CD8-positive, alpha-beta memory T cell (primary cell): ENCODE results near the gene ACOT7. TPM values are rescaled to one million over a fixed set of nuclear protein-coding genes. Genes with fewer than 3 reads are reported as not detected.
A peak's percentile ranks its signal among the peaks of the same experiment; 100 is the strongest.

ENCODE experiments used
- CTCF ChIA-PET: fragments of 350-600 bp; sonication (Branson Sonifier 250); formaldehyde crosslinking; loops from one replicate; lab custom pipeline; 2021; ENCODE audit warnings: antibody characterized with exemption; lab: Charles Lee
- POLR2A ChIA-PET: fragments of 350-600 bp; sonication (Branson Sonifier 250); formaldehyde crosslinking; loops from one replicate; lab custom pipeline; 2021; ENCODE audit warnings: antibody characterized with exemption; lab: Charles Lee
- DNase-seq, 5 donors: peaks; one replicate each; pipeline versions ENCODE4 v3.0.0 to v3.0.0-alpha.2; 2020 to 2022; ENCODE audit warnings: mixed read lengths in 1 of 5
- H3K27ac ChIP-seq: one replicate; pipeline ENCODE4 v1.7.0; 2013; ENCODE audit warnings: low read depth, mild to moderate bottlenecking, low read length, moderate library complexity
- H3K27me3 ChIP-seq: 2 replicates; pipeline ENCODE4 v1.7.0; 2013; ENCODE audit warnings: low read length, mild to moderate bottlenecking; ENCODE audit not compliant: insufficient read depth, poor library complexity, severe bottlenecking
- H3K36me3 ChIP-seq: 2 replicates; pipeline ENCODE4 v1.7.0; 2013; ENCODE audit warnings: mild to moderate bottlenecking, low read length, moderate library complexity; ENCODE audit not compliant: insufficient read depth
- H3K4me1 ChIP-seq: 2 replicates; pipeline ENCODE4 v1.7.0; 2013; ENCODE audit warnings: mild to moderate bottlenecking, low read length, moderate library complexity; ENCODE audit not compliant: insufficient read depth
- H3K4me3 ChIP-seq: 2 replicates; pipeline ENCODE4 v1.7.0; 2013; ENCODE audit warnings: mild to moderate bottlenecking, low read length
- H3K9me3 ChIP-seq: 2 replicates; pipeline ENCODE4 v1.7.0; 2013; ENCODE audit warnings: mild to moderate bottlenecking, low read length
- H3K27ac Mint-ChIP-seq, 8 donors: one replicate each; pipeline ENCODE4 v1.8.0; 2020 to 2021; ENCODE audit warnings: mixed read lengths in 8 of 8, mild to moderate bottlenecking in 6 of 8, inconsistent platforms in 3 of 8, moderate library complexity in 3 of 8
- H3K27me3 Mint-ChIP-seq, 2 donors: one replicate each; pipeline ENCODE4 v1.8.0; 2020 to 2021; ENCODE audit warnings: mixed read lengths in 2 of 2, mild to moderate bottlenecking in 1 of 2, moderate library complexity in 1 of 2
- H3K36me3 Mint-ChIP-seq, 3 donors: one replicate each; pipeline ENCODE4 v1.8.0; 2020 to 2021; ENCODE audit warnings: mixed read lengths in 3 of 3, inconsistent platforms in 1 of 3, mild to moderate bottlenecking in 1 of 3
- H3K4me1 Mint-ChIP-seq, 3 donors: one replicate each; pipeline ENCODE4 v1.8.0; 2020 to 2021; ENCODE audit warnings: mixed read lengths in 3 of 3, inconsistent platforms in 1 of 3, mild to moderate bottlenecking in 1 of 3
- H3K4me3 Mint-ChIP-seq, 7 donors: one replicate each; pipeline ENCODE4 v1.8.0; 2020 to 2021; ENCODE audit warnings: mixed read lengths in 7 of 7, mild to moderate bottlenecking in 6 of 7, moderate library complexity in 4 of 7, inconsistent platforms in 2 of 7
- H3K9me3 Mint-ChIP-seq, 5 donors: one replicate each; pipeline ENCODE4 v1.8.0; 2020 to 2022; ENCODE audit warnings: mixed read lengths in 5 of 5, mild to moderate bottlenecking in 3 of 5, moderate library complexity in 2 of 5, inconsistent platforms in 1 of 5
- polyA plus RNA-seq: library from polyadenylated mRNA; unstranded; fragments of 300-500 nt; fragmentation: Illumina TruSeq; gene quantifications from one replicate; pipeline ENCODE4 v1.2.3, GENCODE V29; 2021
- total RNA-seq, 2 experiments: library from RNA; stranded (reverse); gene quantifications; one replicate each; pipeline ENCODE4 v1.2.3, GENCODE V29; 2021

Gene ACOT7
- total and polyA plus RNA-seq, 3 experiments from 2014 or later = 10.0 to 109 (median 109) TPM

- CTCF ChIA-PET = interaction anchor here (1.8 kb wide), 1 partner anchor 72 kb away, joined by 4 read pairs; no protein-coding TSS in a partner anchor
- H3K27me3 Mint-ChIP-seq = no peaks in the 10 kb centered on the region
- H3K9me3 ChIP-seq = no peaks in the 10 kb centered on the region
- peak overlapping the region; percentile 61 for H3K27ac ChIP-seq
- H3K36me3 ChIP-seq = no peaks in the 10 kb centered on the region
- peaks cover 0 to 12% (median 3%) of the 10 kb centered on the region in 3 donors for H3K36me3 Mint-ChIP-seq
- no peak overlapping the region for H3K4me3 Mint-ChIP-seq
- H3K4me1 ChIP-seq = no peaks in the 10 kb centered on the region
- no peaks in the 10 kb centered on the region for H3K9me3 Mint-ChIP-seq
- no peak for DNase-seq
- H3K4me3 ChIP-seq = no peak overlapping the region
- H3K27ac Mint-ChIP-seq = no peak overlapping the region
- H3K4me1 Mint-ChIP-seq = no peaks in the 10 kb centered on the region
- POLR2A ChIA-PET = no interaction called here
- H3K27me3 ChIP-seq = no peaks in the 10 kb centered on the region
Measured at GRCh38 chr1:6317098-6317760, 76.3 kb downstream of the ACOT7 start.

- Mint-ChIP-seq H3K4me1 (no peaks in the 10 kb centered on the region), H3K27ac (peak overlapping the region in 1 of 8 donors; percentile 19), H3K27me3 (no peaks in the 10 kb centered on the region), H3K9me3 (no peaks in the 10 kb centered on the region), H3K36me3 (peaks cover 0 to 12% (median 3%) of the 10 kb centered on the region in 3 donors), H3K4me3 (no peak overlapping the region)
- no peak for DNase-seq
- no peaks in the 10 kb centered on the region for H3K9me3 ChIP-seq
- H3K4me3 ChIP-seq = no peak overlapping the region
- no peaks in the 10 kb centered on the region for H3K27me3 ChIP-seq
- no peaks in the 10 kb centered on the region for H3K4me1 ChIP-seq
- no peaks in the 10 kb centered on the region for H3K36me3 ChIP-seq
- ChIA-PET POLR2A (no interaction called here), CTCF (interaction anchor here (0.6 kb wide), 1 partner anchor 211 kb away, joined by 3 read pairs; no protein-coding TSS in a partner anchor)
- H3K27ac ChIP-seq = peak overlapping the region; percentile 61
Measured at GRCh38 chr1:6316240-6317097, 77.1 kb downstream of the ACOT7 start.

GRCh38 chr1:6314503-6314902, 79.1 kb downstream of the ACOT7 start:
- no peak overlapping the region for H3K27ac Mint-ChIP-seq
- H3K4me1 Mint-ChIP-seq = no peaks in the 10 kb centered on the region
- H3K27me3 Mint-ChIP-seq = no peaks in the 10 kb centered on the region
- ChIA-PET POLR2A (no interaction called here), CTCF (no interaction called here)
- no peak for DNase-seq
- Histone ChIP-seq H3K36me3 (no peaks in the 10 kb centered on the region), H3K4me3 (no peak overlapping the region), H3K27ac (no peak overlapping the region), H3K4me1 (no peaks in the 10 kb centered on the region), H3K9me3 (no peaks in the 10 kb centered on the region), H3K27me3 (no peaks in the 10 kb centered on the region)
- H3K4me3 Mint-ChIP-seq = no peak overlapping the region
- no peaks in the 10 kb centered on the region for H3K9me3 Mint-ChIP-seq
- peaks cover 0 to 12% (median 4%) of the 10 kb centered on the region in 3 donors for H3K36me3 Mint-ChIP-seq

- H3K36me3 Mint-ChIP-seq = peaks cover 0 to 12% (median 6%) of the 10 kb centered on the region in 3 donors
- no peak for DNase-seq
- CTCF ChIA-PET = no interaction called here
Measured at GRCh38 chr1:6313393-6314200, 80.0 kb downstream of the ACOT7 start.

GRCh38 chr1:6310116-6310848, 83.3 kb downstream of the ACOT7 start:
- Histone ChIP-seq H3K9me3 (no peaks in the 10 kb centered on the region), H3K4me1 (no peaks in the 10 kb centered on the region), H3K27ac (no peak overlapping the region), H3K36me3 (no peaks in the 10 kb centered on the region), H3K27me3 (no peaks in the 10 kb centered on the region), H3K4me3 (no peak overlapping the region)
- ChIA-PET POLR2A (no interaction called here), CTCF (no interaction called here)
- Mint-ChIP-seq H3K36me3 (peaks cover 0 to 11% (median 3%) of the 10 kb centered on the region in 3 donors), H3K4me3 (no peak overlapping the region), H3K27ac (no peak overlapping the region), H3K27me3 (no peaks in the 10 kb centered on the region), H3K9me3 (peaks cover 0 to 2% (median 0%) of the 10 kb centered on the region in 5 donors), H3K4me1 (no peaks in the 10 kb centered on the region)
- DNase-seq = no peak

More at GRCh38 chr1:6313393-6314200, 80.0 kb downstream of the ACOT7 start:
- no peaks in the 10 kb centered on the region for H3K36me3 ChIP-seq
- Mint-ChIP-seq H3K4me1 (no peaks in the 10 kb centered on the region), H3K27ac (no peak overlapping the region), H3K27me3 (no peaks in the 10 kb centered on the region), H3K9me3 (no peaks in the 10 kb centered on the region), H3K4me3 (no peak overlapping the region)
- no peak overlapping the region for H3K4me3 ChIP-seq
- H3K27ac ChIP-seq = no peak overlapping the region
- H3K27me3 ChIP-seq = no peaks in the 10 kb centered on the region
- POLR2A ChIA-PET = no interaction called here
- no peaks in the 10 kb centered on the region for H3K4me1 ChIP-seq
- H3K9me3 ChIP-seq = no peaks in the 10 kb centered on the region

GRCh38 chr1:6309564-6309963, 84.0 kb downstream of the ACOT7 start:
- no peak overlapping the region for H3K4me3 Mint-ChIP-seq
- DNase-seq = no peak
- peaks cover 0 to 11% (median 1%) of the 10 kb centered on the region in 3 donors for H3K36me3 Mint-ChIP-seq
- CTCF ChIA-PET = no interaction called here
- no peak overlapping the region for H3K27ac ChIP-seq
- H3K4me1 Mint-ChIP-seq = no peaks in the 10 kb centered on the region
- H3K27ac Mint-ChIP-seq = no peak overlapping the region
- no peaks in the 10 kb centered on the region for H3K4me1 ChIP-seq
- no peaks in the 10 kb centered on the region for H3K27me3 Mint-ChIP-seq
- POLR2A ChIA-PET = no interaction called here
- no peaks in the 10 kb centered on the region for H3K9me3 ChIP-seq
- peaks cover 0 to 2% (median 0%) of the 10 kb centered on the region in 5 donors for H3K9me3 Mint-ChIP-seq
- H3K4me3 ChIP-seq = no peak overlapping the region
- H3K27me3 ChIP-seq = no peaks in the 10 kb centered on the region
- no peaks in the 10 kb centered on the region for H3K36me3 ChIP-seq

- Histone ChIP-seq H3K4me1 (no peaks in the 10 kb centered on the region), H3K4me3 (no peak overlapping the region), H3K36me3 (no peaks in the 10 kb centered on the region), H3K27me3 (no peaks in the 10 kb centered on the region), H3K27ac (no peak overlapping the region), H3K9me3 (no peaks in the 10 kb centered on the region)
- POLR2A ChIA-PET = no interaction called here
- DNase-seq = no peak
- Mint-ChIP-seq H3K4me1 (no peaks in the 10 kb centered on the region), H3K36me3 (peaks cover 0 to 11% (median 0%) of the 10 kb centered on the region in 3 donors), H3K9me3 (peaks cover 0 to 2% (median 0%) of the 10 kb centered on the region in 5 donors), H3K4me3 (no peak overlapping the region), H3K27me3 (no peaks in the 10 kb centered on the region), H3K27ac (peak overlapping the region in 1 of 8 donors; percentile 38)
- CTCF ChIA-PET = no interaction called here
Measured at GRCh38 chr1:6308449-6308848, 85.1 kb downstream of the ACOT7 start.
